CD4-positive, alpha-beta T cell treated with Interleukin-6 at 100 ng/mL for 8 hours (primary cell): ENCODE results near the gene GSTK1.
A peak's percentile ranks its signal among the peaks of the same experiment; 100 is the strongest.

ENCODE experiments used
- DNase-seq: peaks from one replicate; pipeline ENCODE4 v3.0.0-alpha.2; 2020; ENCODE audit warnings: mixed read lengths, low spot score

GSTK1 gene

DNA sequence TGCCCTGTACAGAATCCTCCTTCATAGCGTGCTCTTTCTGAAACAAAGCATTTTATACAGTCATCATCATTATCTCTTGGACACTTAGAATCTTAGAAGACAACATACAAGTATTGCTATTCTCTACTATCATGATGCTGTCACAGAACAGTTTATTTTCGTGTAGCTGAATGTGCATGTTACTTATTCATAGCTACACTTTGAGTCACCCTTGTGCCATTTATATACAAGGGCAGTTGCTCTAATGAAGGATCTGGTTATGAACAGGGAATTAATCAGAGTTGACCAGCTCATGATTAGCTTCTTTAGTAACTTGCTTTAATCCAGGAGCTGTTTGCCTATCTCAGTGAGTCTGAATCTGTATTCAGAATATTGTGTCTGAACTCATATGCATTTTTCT is 36.1 kb downstream of the GSTK1 start:
- DNase-seq: no peak

DNA sequence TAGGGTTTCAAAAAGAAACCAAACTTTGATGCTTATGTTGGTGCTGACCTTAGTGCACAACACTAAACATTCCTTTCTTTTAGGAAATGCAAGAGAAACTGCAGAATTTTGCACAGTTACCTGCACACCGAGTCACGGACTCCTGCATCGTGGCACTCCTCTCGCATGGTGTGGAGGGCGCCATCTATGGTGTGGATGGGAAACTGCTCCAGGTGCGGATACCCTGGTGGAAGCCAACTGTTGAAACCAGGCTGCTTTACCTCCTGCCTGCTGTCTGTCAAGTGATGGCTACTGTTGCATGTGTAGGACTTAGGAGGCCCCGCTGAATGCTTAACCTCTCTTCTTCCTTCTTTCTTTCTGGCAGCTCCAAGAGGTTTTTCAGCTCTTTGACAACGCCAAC is 36.6 kb downstream of the GSTK1 start:
- DNase-seq: peak; percentile 70

DNA sequence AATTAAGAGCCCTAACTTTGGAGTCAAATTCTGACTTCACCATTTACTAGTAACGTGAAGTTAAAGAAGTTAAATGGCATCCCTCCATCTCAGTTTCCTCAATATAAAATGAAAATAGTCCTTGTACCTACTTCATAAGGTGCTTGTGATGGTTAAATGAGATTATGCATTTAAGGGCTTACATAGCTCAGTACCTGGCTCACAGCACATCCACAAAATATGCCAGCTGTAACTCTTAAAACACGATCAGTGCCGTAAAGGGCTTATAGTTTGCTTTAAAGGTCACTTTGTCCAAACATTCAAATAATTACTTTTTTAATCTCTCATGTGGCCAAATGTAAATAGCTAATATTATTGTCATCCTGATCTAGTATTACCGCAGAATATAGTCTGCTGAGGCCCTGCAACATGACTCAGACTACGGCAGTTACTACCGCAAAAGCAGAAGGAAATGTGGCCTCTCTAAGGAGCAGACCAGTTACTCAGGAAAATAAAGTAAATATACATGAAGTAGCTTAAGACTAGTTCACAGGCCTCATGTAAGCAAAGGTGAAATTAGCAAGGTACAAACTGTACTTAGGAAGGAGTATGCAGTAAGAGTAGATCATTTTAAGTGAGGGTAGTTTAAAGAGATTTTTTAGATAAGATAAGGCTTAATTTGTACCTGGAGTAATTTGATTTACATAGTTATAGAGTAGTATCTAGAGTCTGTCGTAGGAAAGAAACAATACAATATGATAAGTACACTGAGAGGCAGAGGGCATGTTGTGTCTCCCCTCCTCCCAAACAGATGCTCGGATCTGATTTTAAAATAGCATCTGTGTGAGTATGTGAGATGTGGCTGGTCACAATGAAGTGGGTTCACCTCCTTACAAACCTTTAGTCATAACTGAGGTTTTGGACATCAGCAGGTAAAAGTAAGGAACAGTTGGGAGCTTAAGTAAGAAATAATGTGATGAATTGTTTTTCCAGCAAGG is 38.0 kb downstream of the GSTK1 start:
- no peak for DNase-seq

DNA sequence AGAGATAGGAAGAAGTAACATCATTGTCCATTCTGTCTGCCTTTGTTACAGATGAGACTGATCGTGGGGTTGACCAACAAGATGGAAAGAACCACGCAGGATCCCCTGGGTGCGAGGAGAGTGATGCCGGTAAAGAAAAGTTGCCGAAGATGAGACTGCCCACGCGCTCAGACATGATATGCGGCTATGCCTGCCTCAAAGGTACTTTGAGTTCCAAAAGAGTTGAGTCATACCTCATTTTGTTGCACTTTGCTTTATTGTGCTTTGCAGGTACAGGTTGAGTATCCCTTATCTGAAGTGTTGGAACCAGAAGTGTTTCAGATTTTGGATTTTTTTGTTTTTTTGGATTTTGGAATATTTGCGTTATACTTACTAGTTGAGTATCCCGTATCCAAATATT is 40.5 kb downstream of the GSTK1 start:
- DNase-seq: no peak

DNA sequence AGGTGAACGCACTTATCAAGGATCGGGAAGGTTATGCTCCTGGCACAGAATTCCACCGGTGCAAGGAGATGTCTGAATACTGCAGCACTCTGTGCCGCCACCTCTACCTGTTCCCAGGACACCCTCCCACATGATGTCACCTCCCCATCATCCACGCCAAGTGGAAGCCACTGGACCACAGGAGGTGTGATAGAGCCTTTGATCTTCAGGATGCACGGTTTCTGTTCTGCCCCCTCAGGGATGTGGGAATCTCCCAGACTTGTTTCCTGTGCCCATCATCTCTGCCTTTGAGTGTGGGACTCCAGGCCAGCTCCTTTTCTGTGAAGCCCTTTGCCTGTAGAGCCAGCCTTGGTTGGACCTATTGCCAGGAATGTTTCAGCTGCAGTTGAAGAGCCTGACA is 41.7 kb downstream of the GSTK1 start:
- DNase-seq: no peak

DNA sequence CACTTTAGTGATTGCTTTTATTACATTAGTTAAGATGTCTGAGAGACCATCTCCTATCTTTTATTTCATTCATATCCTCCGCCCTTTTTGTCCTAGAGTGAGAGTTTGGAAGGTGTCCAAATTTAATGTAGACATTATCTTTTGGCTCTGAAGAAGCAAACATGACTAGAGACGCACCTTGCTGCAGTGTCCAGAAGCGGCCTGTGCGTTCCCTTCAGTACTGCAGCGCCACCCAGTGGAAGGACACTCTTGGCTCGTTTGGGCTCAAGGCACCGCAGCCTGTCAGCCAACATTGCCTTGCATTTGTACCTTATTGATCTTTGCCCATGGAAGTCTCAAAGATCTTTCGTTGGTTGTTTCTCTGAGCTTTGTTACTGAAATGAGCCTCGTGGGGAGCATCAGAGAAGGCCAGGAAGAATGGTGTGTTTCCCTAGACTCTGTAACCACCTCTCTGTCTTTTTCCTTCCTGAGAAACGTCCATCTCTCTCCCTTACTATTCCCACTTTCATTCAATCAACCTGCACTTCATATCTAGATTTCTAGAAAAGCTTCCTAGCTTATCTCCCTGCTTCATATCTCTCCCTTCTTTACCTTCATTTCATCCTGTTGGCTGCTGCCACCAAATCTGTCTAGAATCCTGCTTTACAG is 42.3 kb downstream of the GSTK1 start:
- peak; percentile 52 for DNase-seq

DNA sequence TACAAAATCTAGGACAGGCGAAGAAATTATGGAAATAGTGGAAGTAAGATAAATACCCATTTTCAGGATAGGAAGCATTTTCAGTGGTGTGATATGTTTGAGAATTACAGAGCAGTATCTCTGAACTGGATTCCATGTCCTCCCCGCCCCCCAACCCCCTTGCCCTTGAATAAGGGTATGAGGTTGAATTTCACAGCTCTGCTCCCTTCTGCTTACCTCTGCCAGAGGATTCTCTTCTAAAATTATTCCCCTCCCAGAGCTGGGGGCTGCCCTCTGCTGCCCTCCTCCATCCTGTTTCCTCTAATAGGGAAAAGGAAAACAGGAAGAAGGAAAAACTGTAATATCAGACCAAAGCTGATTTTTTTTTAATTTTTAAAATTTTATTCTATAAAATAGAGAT is 45.4 kb downstream of the GSTK1 start:
- no peak for DNase-seq

DNA sequence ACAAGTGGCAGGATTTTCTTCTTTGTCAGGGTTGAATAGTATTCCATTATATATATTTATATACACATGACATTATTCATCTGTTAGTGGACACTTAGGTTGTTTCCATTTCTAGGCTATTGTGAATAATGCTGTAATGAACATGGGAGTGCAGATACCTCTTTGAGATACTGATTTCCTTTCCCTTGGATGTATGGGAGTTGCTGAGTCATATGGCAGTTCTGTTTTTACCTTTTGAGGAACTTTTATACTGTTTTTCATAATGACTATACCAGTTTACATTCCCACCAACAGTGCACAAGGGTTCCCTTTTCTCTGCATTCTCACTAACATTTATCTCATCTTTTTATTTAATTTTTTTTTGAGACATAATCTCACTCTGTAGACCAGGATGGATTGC is 50.9 kb downstream of the GSTK1 start:
- no peak for DNase-seq

DNA sequence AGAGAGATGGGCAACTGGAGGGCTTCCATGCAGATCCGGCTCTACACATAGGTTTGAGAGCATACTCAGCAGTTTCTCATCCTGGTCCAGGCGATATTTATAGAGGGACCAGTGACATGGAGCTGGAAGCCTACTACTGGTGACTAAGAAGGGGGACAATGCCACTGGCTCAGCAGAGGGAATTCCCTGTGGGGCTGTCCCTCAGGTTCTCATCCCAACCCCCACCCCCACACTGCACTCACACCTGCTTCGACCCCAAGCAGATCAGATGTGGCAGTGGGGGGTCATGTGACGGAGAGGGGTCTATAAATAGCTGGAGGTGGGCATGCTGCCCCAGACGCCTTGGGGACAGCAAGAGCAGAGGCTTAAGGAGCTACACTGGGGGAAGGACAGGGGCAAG is 52.5 kb downstream of the GSTK1 start, which contains the start of gene CLCN1:
Gene CLCN1 (plus strand): TSS at position 336 of the 400 bp plus-strand sequence. CDS start 102 bp downstream, outside the sequence.
- DNase-seq: no peak

DNA sequence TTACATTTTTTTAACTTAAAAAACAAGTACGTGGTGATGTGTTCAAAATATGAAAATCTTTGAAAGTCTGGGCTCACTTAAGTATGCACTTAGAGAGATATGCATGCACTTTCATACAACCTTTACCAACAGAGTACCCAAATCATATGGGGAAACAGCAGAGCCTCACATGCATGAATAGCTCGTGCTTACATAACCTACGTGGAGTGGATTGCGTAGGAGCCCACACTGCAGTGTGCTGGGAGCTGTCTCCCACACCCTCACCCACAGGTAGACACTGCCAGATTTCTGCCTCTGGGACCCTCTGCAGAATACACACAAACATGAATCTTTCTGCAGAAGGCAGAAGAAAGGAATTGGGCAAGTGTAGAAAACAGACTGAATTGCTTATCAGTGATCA is 53.3 kb downstream of the GSTK1 start:
- no peak for DNase-seq

DNA sequence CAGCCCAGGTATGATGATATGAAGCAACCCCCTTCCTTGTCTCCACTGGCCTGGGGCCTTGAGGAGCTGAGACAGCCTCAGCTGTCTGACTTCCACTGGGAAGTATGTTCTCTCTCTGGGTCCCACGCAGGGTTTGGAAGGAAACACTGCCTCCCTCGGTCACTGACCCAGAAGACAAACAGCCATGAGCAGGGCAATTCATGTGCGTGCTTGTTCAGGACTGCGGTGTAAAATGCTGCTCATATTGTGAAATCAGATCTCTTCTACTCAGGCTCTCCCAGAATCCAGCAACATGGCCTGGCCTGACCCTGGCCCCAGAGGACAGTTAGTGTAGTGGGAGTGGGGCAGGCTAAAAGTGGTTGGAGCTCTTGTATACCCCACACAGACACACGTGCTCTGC is 55.4 kb downstream of the GSTK1 start:
- DNase-seq: no peak
